Cardiac septum (tissue), 1 donor: ENCODE data around the gene GPD1. TPM values are rescaled to one million over a fixed set of nuclear protein-coding genes. Genes with fewer than 3 reads are reported as not detected.
A peak's percentile ranks its signal among the peaks of the same experiment; 100 is the strongest.

ENCODE experiments used
- DNase-seq: peaks from one replicate; pipeline ENCODE4 v3.0.0-alpha.2; 2020; ENCODE audit warnings: low spot score
- intact Hi-C: fragments of 100-400 bp; cut with DNase I; formaldehyde crosslinking; loops from one replicate; pipeline ENCODE4 v1.14.0; 2022
- total RNA-seq: library from RNA; stranded (reverse); fragmentation: NEBNext Ultra II Directional; extraction: Animal tissue kit (Norgen Biotek cat#: 25700); gene quantifications from one replicate; pipeline ENCODE4 v1.2.1, GENCODE V29; 2021
- donor health status: DM: no; HTN: no; CAD: no.

The GPD1 gene
- total RNA-seq, 1 donor from 2014 or later, result 5.1 TPM

DNA sequence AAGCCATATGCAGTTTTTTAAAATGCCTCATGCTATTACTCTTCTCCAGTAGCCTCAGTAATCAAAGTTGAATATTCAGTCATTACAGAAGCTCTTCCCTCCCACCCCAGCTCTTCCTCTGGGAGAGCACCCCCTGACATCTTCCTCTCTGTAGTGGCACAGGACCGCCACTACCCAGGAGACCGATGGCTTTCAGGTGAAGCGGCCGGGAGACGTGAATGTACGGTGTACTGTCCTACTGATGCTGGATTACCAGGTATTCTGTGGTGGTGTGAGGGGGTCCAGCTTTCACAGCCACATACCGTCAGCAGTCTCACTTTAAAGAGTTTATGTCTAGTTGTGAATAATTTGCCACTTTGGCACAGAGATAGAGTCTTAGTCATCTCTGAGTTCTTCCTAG lies 14.1 kb upstream of the GPD1 start:
- DNase-seq, result no peak
- intact Hi-C loops, result no loop called here

DNA sequence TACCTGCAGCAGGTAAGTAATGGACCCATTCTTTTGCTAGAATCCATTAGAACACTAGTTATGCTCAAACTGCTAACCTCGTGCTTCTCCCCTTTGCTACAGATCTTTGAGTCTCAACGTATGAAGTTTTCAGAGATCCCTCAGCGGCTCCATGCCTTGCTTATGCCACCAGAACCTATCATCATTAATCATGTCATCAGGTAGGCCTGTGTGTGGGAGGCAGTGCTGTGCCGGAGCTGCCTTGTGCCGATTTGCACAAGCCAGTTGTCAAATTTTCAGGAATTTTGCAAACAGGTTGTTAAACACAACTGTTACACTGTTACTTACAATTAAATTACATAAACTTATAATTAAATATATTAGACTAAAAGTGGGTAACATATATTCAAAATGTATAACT lies 13.4 kb upstream of the GPD1 start:
- DNase-seq, result no peak
- intact Hi-C loops, result no loop called here

DNA sequence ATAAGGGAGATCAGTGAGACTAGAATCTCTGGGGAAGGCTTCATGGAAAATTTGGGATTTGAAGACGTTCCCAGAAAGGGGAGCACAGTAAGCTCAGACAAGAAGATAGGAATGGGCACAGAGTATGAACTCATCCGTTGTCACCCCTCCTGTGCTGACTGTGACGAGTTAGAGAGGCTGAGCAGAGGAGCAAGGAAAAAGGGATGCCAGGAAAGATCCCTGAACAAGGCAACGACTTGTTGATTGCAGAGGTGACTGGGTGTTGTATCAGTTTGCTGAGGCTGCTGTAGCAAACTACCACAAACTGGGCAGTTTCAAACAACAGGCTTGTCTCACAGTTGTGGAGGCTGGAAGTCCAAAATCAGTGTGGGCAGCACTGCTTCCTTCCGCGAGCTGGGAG lies 5.9 kb upstream of the GPD1 start:
- no peak for DNase-seq
- intact Hi-C loops, result no loop called here

DNA sequence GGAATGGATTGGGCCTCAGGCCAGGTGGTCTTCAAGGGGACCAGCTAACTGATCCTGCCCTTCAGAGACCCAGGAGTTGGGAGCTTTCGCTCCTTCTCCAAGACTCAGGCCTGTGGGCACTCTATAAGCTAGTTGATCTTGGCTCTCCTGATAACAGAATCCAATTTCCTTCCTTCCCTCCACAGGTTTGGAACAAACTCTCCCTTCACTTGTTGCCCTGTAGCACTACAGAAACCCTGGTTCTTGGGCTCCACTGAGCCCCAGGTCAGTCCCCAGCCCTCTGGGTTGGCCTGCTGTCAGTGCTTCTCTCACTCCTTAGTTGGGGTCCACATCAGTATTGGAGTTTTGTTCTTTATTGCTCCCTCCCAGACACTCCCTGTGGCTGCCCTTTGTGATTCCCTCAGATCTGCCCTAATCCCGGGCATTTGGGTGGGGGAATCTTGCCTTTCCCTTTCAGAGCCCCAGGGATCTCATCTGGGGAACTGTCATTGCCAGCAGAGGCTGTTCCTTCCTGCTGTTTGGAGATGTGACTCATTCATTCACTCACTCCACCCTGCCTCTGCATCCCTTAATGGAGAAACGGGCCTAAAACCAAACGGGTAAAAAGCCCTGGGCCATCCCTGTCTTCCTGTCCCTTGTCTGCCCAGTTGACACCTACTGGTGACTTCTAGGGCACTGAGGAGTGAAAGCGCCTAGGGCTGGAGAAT lies 4.4 kb upstream of the GPD1 start:
- intact Hi-C loops, result no loop called here
- DNase-seq, result no peak

DNA sequence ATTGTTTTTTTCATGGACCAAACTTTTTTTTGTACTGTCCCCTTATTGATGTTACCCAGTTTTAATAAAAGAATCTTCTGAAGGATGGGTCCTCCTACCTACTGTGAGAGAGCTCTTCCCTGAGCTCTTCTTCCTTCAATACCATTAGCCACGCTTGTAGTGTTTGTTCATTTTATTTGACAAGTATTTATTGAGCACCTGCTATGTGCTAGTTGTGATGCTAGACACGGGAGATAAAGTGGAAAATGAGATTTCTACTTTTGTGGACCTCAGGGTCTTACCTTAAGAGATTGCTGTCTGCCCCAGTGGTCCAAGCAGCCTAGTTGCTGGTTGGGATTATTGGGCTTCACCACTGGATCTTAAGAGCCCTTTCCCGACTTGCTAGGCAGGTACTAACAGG lies 3.2 kb upstream of the GPD1 start:
- intact Hi-C loops, result no loop called here
- no peak for DNase-seq

DNA sequence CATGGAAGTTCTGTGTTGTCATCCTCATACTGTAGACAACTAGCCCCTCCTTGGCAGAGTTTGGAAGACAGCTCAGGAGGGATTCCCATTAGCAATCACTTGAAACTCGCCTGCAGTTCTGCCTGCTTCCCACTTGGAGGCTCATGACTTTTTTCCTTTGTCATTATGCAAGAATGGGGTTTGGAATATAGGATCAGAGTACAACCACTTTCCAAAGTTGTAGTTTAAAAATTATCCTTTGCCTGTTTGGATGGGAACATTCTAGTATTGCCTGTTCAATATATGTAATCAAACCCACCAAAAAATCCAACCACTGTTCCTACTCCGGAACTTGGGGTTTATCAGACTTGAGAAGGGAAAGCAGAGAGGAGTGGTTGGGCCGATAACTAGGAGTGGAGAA lies 2.1 kb upstream of the GPD1 start:
- no peak for DNase-seq
- intact Hi-C loops, result no loop called here

DNA sequence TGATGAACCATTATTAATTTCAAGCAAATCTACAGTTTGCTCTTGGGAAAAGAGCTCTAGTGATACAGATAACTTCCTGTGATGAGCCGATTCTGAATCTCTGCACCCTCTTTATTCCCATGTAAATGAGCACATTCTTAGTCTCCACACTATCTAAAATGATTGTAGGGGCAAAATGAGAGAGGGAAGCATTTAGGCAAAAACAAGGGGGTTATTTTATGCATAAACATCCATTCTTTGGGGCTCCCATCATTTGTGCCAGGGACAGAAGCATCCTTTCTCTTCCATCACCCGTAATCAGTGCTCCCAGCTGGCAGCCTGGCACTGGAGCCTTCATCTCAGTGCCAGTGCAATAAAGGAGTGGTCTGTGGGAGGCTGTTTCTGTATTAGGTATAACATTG lies 1.7 kb upstream of the GPD1 start:
- DNase-seq, result no peak
- intact Hi-C loops, result no loop called here

DNA sequence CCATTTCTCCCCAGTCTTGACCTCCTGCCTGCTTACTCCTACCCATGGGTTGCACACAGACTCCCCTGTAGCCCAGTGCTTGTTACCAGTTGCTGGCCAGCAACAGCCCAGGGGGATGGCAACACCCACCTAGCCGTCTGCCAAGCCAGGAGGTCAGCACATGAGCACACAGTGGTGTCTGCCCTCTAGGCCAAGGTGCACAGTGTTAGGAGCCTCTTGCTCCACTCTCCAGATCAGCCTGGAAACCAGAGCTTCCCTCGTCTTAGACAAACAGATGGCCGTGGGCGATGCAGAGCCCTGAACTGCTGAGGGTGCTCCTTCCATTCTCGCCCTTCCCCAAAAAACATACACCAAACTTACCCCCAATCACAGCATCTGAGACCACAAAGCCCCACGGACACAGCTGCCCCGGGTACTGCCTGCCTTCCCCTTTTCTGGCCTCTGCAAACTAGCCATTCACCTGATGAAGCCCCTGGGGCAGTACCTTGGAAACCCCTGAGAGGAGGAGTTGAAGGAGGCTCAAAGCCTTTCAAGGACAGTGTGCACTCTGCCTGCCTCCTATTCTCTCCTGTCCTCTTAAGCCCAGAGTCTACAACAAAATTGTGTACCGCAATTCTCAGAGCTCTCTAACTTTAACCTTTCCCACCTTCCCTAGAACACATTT lies 1.0 kb upstream of the GPD1 start:
- intact Hi-C loops, result no loop called here
- no peak for DNase-seq

DNA sequence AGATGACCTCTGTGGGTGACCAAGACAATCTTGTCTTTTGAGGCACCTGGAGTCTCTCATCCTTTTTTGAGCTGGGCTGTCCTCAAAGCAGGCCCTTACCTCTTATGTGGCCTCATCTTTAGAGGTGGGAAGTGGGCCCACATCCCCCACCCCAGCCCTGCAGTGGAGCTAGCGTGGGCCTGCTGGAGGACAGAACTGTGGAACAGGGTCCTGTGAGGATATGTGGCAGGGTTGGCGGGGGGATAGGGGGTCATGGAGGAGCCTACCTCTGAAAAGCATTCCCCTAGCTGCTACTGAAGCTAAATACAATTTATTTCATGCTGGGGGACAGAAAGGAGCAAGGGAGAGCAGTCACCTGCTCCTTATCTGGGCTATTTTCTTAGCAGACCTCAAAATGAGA lies 457 bp upstream of the GPD1 start:
- intact Hi-C loops, result no loop called here
- DNase-seq, result no peak

DNA sequence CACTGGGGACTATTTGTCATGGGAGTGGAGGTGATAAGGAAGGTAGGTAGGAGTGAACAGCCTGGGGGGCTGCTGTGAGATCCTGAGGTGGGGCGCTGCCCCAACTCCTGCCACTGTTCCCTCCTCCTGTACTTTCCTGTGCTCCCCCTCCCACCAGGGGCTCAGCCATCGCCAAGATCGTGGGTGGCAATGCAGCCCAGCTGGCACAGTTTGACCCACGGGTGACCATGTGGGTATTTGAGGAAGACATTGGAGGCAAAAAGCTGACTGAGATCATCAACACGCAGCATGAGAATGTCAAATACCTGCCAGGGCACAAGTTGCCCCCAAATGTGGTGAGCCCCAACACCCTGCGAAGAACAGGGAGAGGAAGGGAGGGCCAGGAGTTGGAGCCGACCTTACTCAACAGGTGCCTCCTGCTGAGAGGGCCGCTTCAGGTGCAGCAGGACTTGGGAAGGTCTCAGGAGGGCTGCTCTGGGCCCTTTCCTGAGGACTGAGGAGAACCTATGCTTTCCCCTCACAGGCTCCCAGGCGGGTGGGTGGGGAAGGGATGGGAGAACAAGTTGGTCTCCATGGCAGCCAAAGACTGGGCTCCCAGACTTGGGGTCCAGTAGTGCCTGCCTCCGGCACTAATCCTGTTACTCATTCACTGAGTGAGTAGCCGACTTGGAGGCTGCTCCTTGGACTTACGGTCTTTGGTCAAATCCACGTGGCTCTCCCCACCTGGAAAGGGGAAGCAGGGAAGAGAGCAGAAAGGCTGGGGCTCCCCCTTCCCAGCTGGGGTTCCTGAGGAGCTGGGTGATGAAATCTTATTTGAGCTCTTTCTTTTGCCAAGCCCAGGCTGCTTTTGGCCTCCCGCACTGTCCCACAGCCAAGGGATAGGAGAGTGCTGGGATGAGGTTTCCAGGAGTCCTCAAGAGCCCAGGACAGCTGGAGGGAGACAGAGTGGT lies 884 bp downstream of the GPD1 start:
- DNase-seq, result no peak
- intact Hi-C loops, result no loop called here

DNA sequence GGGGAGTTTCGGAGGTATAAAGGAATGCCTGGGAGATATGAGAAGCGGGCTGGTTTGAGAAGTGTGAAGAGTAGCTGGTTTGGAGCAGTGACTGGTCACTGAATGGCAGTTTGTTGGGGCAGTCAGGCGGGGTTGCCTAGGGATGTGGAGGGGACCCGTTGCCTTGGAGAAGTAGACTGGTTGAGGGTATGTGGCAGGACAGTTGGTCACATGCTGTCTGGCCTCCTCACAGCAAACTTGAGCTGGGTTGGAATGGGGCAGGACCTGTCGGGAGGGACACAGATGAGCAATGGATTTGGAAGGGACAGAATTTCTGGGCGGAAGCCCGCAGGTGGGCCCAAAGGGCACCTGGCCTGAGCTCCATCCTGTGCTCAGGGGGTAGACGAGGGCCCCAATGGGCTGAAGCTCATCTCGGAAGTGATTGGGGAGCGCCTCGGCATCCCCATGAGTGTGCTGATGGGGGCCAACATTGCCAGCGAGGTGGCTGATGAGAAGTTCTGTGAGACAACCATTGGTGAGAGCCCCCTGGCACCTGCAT lies 2.2 kb downstream of the GPD1 start:
- no peak for DNase-seq
- intact Hi-C loops, result no loop called here

DNA sequence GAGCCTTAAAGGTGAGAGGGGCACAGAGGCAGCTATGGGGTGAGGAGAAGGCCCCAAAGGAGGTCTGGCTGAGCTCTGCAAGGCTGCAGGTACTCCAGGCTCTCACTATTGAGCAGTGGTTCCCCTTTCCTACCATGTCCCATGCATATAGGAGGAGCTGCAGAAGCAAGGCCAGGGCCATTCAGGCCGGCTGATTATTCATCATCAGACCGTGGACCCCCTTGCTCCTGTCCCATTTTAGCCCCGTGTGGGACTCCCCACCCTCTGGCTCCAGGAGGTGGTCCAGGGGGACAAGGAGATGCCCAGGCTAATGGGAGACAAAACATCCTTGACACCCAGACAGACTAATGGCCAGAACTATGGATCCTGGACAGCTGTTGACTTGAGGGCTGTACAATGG lies 3.1 kb downstream of the GPD1 start:
- intact Hi-C loops, result no loop called here
- DNase-seq, result no peak

DNA sequence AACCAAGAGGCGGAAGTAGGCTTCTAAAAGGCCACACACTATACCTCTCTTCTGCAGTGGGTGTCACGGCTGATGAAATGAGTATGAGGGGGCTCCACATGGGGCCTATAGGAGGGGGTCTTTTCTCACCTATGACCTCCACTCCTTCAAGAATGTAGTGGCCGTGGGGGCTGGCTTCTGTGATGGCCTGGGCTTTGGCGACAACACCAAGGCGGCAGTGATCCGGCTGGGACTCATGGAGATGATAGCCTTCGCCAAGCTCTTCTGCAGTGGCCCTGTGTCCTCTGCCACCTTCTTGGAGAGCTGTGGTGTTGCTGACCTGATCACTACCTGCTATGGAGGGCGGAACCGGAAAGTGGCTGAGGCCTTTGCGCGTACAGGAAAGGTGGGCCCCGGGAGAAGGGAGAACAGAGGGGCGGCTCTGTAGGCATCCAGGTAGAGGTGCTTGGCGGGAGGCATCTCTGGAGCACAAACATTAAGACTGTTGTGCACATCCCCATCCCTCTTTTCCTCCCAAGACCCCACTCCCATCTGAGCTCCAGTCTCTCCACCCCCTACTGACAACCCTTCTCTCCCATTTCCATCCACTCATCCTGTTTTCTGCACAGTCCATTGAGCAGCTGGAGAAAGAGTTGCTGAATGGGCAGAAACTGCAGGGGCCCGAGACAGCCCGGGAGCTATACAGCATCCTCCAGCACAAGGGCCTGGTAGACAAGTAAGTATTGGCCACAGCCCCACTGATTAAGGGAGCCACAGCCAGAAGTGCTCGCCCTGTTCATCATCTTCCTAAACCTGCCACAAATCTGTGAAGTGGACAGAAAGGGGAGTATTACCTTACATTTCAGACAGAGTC lies 3.8 kb downstream of the GPD1 start:
- intact Hi-C loops, result no loop called here

DNA sequence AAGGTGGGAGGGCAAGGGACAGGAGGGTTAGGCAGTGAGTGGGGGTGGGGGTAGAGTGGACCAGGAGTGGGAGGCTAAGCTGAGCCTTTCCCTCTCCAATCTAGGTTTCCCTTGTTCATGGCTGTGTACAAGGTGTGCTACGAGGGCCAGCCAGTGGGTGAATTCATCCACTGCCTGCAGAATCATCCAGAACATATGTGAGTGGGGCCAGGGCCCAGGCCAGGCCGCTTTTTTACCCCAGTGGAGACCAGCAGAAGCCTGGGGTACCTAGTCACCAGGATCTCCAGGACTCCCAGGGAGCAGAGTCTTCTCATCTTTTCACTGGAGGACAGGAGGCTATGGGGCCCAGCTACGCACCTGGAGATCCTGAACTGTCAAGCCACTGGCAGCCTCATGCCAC lies 5.5 kb downstream of the GPD1 start:
- DNase-seq, result no peak
- intact Hi-C loops, result no loop called here

More for the DNA sequence above, 3.8 kb downstream of the GPD1 start:
- no peak for DNase-seq

DNA sequence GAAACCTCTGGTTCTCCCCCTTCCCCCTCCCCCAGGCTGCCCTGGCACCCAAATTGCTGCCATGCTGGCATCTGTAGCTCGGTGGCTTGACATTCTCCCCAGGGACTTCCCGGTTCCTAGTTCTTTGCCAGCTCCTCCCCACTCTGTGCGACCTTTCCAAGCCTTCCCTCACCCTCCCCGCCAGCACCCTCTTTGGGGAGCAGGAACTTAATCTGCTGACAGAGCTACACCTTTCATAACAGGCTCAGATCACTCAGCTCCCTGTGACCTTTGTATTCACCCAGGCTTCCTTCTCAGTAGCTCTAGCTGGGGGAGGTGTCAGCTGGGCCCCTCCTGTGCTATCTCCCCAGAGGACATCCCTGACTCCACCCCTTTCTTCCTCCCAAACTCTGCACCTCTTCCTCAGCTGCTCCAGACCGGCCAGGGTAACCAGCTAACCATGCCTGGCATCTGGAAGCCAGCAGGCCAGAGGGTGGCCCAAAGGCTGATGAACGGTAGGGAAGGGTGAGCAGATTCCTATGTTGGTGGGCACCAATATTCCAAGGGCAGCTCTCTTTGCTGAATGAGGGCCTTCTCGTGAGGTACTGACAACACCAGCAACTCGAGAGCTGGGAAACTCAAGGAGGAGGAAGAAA lies 6.4 kb downstream of the GPD1 start:
- intact Hi-C loops, result loop anchor here (2.0 to 10.0 kb wide), 2 partner anchors 23 to 55 kb away; partner anchors contain the start of gene CERS5
- DNase-seq, result no peak

DNA sequence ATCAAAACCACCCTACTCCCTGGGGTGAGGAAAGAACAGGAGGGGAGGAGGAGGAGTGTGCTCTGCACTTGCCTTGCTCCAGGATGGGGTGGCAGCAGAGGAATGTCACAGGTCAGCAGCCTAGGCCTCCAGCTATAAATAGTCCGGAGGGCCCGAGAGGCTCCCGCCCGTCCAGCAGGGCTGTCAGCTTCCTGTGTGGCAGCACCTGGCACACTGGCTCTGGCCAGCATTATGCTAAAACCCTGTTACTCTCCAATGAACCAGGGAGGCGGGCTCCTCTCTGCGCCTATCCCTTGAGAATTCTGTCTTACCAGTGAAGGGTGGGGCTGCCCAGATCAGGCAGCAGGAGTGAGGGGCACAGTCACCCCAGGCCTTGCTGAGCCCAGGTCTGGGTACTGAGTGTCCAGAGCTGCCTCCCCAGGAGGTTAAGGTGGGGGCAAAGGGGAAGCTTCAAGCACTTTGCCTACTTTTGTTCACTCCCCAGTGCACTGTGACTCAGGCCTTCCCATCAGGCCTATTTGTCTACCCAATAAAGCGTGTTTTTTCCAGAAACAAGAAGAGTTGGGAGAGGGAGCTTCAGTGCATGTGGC lies 7.0 kb downstream of the GPD1 start:
- intact Hi-C loops, result loop anchor here (2.0 to 10.0 kb wide), 2 partner anchors 24 to 54 kb away; partner anchors contain the start of gene CERS5
- DNase-seq, result peak; percentile 90

DNA sequence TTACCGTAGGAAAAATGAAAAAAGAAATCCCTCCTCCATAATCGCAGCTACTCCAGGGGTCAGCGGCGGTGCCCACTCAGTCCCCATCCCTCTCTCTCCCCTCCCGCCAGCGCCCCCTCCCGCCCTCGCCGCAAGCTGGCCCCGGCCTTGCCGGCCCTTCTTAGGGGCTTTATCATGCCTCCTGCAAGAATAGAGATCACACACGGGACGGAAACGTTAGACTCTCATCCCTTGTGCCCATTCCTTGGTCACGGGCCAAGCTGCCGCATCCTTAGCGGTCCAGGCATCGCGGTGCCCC lies 7.5 kb downstream of the GPD1 start:
- no peak for DNase-seq

DNA sequence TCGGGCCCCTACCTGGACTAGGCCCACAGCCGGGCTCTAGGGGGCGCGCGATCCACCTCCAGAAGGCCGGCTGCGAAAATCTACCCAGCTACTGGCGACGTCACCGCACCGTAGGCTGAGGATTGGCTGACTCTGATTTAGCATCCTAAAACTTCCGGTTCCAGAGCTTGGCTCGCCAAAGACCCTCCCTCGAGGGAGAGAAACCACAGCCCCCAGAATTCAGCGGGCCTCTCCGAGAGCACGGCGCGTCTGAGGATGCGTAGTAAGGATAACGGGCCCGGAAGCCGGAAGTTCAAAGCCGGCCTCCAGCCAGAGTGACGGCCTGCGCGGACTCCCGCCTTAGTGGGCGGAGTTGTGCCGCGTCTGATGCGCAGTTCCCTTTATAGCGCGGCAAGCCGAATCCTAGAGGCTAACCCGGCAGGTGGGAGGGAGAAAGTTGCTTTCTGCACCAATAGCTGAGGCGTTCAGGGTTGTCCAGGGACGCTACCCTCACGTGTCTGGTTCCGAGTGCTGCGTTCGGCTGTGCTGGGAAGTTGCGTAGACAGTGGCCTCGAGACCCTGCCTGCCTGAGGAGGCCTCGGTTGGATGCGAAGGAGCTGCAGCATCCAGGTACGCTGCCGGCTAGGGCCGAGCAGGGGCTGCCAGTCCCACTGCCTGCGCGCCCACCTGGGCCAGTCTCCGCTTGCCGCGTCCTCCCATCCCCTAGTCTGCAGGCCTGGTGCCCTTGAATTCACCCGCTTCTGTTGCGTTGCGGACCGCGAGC lies 8.1 kb downstream of the GPD1 start, which contains the start of gene COX14:
COX14 (plus strand) TSS at position 544 of the 763 bp plus-strand sequence. CDS start 7,808 bp downstream, outside the sequence.
- intact Hi-C loops, result loop anchor here (2.0 to 10.0 kb wide), 2 partner anchors 25 to 53 kb away; partner anchors contain the start of gene CERS5
- peak; percentile 100 for DNase-seq

More for the DNA sequence above, 7.5 kb downstream of the GPD1 start:
- intact Hi-C loops, result loop anchor here (2.0 to 10.0 kb wide), 2 partner anchors 25 to 53 kb away; partner anchors contain the start of gene CERS5
